CD4-positive, alpha-beta T cell treated with Interleukin-10 for 1 hour (primary cell): Measurements from ENCODE around the gene ARHGAP22.

Source experiments
- DNase-seq: peaks from one replicate; pipeline ENCODE4 v3.0.0-alpha.2; 2020

ARHGAP22 gene

DNA sequence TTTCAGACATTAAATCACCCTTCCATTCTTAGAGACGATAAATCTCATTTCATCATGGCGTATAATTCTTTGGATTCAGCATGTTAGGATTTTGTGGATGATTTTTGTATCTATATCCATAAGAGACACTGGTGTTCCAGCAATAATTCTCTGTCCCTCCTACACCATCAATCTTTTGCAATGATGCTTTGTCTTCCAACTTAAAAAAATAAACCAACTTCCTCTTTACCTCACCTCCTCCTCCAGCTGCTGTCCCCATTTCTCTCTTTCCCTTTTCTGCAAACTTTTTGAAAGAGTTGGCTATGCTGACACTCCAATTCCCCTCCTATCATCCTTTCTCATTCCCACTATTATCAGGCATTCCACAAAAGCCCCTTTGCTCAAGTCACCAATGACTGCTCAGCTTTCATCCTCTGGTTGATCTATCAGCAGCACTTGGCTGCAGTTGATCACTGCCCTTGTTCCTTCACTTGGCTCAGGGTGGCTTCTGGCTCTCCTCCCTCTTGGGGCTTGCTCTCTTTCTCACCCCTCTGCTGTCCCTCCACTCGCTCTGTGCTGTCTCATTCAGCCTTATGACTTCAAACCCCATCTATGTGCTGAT, 130.0 kb downstream of the ARHGAP22 start:
- no peak for DNase-seq

GRCh38 chr10:48473704-48474103, 131.2 kb downstream of the ARHGAP22 start:
- no peak for DNase-seq

- no peak for DNase-seq
Measured at GRCh38 chr10:48472501-48473069, 132.3 kb downstream of the ARHGAP22 start.

- no peak for DNase-seq
Measured at GRCh38 chr10:48470893-48471805, 133.7 kb downstream of the ARHGAP22 start.

GRCh38 chr10:48470115-48470892, 134.6 kb downstream of the ARHGAP22 start:
- no peak for DNase-seq

DNA sequence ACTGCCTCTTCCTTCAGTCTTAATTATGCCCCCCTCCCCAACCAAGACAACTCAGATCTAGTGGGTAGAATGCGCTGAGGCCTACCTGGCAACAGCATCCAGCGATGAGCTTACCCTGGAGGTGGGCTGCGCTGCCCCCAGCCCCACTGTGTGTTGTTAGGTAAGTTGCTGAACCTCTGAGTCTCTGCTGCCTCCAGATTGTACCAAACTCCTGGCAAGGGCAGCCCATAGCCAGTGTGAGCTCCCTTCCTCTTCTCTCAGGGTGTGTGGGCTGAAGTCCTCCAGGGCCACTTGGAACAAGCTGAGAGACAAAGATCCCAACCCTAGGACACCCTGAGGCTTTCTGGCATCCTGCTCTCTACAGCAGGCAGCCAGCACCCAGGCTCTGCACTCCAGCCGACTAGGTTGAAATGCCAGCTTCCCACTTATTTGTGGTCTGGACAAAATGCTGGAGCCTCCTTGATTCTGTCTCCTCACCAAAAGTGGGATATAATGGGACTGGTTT, 135.3 kb downstream of the ARHGAP22 start:
- DNase-seq, result no peak

DNA sequence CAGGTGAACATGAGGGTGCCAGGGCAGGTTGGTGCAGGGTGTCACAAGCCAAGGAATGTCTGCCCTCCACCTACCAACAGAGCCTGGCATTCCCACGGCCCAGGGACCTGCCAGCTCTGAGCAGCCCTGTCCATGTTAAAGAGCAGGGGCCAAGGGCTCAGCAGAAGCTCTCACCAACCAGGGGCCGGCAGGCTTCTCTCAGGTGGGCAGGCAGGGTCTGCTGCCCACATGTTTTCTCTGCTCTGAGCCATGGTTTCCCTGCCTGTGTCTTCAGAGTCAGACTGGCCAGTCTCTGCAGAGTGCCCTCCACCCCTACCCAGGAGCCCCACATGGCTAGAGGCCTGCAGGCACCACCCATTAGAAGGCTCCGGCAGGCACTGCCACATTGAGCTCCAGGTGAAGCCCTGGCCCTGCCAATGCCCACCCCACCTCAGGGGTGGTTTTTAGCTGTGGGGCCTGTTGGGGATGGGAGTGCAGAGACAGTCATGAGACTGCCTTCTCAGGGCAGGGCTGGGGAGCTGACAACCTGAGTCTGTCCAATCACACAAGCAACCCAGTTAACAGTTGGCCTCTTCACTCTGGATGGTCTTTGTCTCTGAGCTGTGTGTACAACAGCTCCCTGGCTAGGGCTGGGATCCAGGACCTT, 135.9 kb downstream of the ARHGAP22 start:
- no peak for DNase-seq

DNA sequence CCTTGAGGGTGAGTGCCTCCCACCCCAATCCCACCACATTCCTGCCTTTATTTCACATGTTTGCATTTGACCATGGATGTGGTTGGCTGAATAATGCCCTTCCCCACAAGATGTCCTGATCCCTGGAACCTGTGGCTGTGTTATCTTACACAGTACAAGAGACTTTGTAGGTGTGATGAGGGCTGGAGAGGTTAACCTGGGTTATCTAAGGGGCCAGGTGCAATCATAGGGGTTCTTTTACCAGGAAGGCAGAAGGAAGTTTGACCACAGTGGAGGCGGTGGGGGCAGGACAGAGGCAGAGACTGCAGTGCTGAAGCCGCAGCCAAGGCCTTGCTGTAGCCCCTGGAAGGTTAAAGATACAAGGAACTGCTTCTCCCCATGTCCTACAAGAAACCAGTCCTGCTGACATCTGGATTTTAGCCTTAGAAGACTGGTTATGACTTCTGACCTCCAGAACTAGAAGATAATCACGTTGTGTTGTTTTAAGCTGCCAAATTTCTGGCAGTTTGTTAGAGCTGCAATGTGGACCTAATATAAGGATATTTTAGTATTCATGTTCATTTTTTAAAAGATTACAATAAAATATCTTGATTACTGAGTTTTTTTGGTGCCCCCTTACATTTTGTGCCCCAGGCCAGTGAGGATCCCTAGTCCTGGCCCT, 136.6 kb downstream of the ARHGAP22 start:
- DNase-seq, result no peak

GRCh38 chr10:48467669-48468068, 137.2 kb downstream of the ARHGAP22 start:
- no peak for DNase-seq

DNA sequence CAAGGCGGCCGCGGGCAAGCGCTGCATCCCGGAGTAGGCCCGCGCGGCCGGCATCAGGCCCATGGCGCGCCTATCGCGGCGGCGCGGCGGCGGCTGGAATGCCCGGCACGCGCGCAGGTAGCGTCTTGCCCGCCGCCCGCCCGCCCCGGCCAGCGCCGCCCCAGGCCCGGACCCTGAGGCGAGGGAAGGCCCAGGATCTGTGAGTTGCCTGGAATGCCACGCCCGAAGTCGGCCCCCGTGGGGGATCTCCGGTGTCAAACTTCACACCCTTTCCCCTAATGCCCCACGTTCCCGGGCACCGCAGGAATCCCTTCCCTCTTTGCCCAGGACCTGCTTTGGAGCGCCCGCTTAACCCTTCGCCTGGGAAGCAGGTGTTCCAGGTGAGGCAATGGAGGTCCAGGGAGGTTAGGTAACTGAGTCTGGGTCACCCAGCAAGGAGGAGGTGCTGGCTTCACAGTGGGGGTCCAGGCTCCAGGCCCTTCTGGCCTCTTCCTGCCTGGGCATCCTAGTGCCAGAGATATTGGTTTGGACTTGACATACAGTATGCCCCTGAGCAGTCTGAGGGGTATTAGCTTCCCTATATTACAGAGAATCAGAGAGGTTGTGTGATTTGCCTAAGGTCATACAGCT, 138.1 kb downstream of the ARHGAP22 start:
- DNase-seq, result no peak

DNA sequence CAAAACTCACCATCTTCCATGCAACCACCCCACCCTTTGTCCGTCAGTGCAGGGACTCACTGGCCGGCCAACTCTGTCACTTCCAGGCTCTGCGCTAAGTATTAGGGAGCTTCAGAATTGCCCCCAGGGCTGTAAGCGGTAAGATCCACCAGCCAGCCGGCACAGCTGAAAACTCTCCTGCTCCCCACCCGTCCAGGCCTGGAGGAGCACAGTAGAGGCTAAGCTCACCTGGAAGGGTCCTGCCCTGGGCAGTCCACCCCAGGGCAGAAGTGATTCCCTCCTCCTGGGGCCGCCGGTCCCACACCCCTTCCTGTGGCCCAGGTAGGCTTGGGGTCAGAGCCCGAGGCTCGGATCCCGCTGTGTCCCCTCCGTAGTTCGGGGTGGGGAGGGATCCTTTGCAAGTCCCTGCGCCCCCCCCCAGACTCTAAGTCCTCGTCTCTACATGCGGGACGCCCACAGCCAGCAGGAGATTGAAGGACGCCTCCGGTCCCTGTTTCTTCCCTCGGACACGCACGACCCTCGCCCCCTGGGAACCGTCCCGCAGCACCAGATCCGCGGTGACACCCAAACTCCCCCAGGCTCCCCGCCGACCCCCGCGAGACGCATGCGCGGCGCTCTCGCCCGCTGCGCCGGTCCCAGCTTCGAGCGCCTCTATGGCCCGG, 138.9 kb downstream of the ARHGAP22 start:
- DNase-seq, result no peak

GRCh38 chr10:48464871-48465736, 139.8 kb downstream of the ARHGAP22 start:
- no peak for DNase-seq

- no peak for DNase-seq
Measured at GRCh38 chr10:48464121-48464870, 140.6 kb downstream of the ARHGAP22 start.

DNA sequence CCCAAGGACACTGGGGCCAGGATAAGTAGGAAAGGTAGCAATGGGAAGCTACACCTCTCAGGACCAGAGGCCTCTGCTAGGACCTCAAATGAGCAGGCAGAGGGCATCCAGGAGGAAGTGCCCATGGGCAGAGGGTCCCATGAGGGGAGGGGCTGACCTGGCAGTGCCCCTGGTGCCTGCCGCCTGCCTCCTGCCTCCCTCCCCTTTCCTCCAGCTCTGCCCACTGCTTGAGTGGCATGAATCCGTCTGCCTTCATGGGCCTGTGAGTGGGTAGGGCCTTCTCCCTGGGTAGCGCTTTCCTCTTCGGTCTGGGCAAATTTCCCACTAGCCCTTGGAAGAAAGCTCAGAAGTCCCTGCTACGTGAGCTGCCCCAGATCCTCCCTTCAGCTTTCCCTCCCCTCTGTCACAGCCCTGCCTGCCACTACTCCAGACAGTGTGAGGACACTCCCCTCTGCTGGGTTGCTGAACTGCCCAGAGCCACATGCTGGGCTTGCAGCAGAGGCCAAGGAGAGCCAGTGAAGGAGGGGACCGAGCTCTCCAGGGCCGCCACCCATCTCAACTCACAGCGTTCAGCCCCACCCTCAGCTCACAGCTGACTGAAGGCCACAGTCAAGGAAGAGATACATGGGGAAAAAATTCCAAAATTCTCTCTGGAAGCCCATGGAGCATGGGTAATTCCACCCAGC, 141.4 kb downstream of the ARHGAP22 start:
- no peak for DNase-seq

GRCh38 chr10:48462482-48463020, 142.3 kb downstream of the ARHGAP22 start:
- DNase-seq, result no peak

DNA sequence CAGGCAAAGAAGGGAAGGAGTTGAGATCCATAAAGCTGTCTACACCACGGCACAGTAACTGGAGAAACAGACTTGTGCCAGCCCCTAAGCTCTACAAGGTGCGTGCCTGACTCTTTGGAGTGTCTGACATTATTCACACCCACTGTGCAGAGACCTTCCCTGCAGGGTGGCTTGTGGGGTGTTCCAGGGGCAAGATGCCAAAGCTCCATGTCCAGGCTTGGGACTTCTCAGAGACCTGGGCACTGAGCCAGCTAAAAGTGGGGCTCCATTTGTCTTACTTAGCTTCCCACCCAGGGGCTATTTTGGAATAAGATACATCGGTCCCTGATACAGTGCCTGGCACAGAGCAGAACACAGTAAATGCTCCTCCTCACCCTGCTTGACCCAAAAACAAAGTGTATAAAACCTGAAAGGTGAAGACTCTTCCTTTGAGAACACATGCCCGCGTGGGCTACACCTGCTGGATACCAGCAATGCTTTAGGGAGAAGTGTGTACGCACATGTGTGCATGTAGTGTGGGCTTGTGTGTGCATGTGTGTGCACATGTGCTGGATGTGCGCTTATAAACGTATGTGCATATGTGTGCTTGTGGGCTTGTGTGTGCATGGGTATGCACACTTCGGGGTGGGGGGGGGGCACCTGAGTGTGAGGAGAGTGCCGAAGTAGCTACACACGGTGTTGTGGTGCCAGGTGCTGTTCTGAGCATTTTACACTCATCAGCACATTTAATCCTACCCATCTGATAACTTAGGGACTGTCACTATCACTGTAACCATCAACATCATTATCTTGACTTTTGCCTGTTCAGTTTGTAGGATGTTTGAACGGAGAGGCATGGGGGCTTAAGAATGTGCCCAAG, 143.0 kb downstream of the ARHGAP22 start:
- DNase-seq, result no peak

DNA sequence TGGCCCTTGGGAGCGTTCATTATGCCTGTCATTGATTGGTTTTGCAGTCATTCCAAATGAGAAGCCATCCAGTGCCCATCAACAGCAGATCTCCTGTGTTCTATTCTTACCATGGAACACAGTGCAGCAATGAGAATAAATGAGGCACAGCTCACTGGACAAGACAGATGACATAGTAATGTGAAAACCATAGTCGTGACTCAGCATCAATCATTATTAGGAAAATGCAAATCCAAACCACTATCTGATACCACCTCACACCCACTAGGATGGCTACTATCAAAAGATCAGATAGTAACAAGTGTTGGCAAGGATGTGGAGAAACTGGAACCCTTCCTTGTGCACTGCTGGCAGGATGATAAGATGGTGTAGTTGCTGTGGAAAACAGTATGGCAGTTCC, 144.7 kb downstream of the ARHGAP22 start:
- DNase-seq, result no peak
